Dedifferentiated amniotic fluid mesenchymal stem cell (primary cell): ENCODE data around the gene WDR70.
A peak's percentile ranks its signal among the peaks of the same experiment; 100 is the strongest.
"Not testable (repeated sequence)": the region's sequence is repeated elsewhere in the genome, so short reads cannot be mapped to it uniquely, and the experiment has no call there.

Experiments used
- DNase-seq: peaks from one replicate; pipeline ENCODE4 v3.0.0-alpha.2; 2016; ENCODE audit errors: extremely low spot score

Gene WDR70

DNA sequence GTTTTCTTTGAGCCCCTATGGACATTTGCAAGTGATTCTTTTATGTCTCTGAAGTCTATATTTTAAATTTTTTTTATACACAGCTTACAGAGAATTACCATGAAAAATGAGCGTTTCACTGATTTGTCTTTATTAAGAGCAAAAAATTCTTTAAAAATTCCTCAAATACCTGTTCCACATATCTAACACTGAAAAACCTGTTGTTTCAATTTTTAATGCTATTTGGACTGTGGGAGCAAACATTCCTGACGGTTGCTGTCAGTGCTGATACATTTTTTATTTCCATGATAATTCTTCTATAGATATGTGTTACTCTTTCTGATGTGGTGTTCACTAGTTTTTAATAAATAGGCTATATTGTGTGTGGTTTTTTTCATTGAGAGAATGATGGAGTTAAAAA lies 261.0 kb downstream of the WDR70 start:
- DNase-seq = no peak

DNA sequence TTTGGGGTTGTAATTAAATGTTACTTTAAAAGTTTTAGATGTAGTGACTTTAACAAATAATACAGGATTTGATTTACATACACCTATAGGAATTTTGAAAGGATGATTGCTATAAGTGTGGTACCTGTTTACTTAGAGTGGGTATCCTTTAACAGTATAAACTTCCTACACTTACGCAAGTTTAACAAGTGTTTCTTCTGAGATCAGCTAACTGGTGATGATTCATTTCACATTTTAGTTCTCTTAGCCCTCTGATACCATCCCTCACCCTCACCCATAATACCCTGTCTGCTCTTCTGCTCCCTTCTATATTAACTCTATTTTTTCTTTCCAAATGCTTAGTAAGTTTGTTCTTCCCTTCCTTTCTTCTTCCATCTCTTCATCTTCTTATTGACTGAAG lies 262.8 kb downstream of the WDR70 start:
- no peak for DNase-seq

DNA sequence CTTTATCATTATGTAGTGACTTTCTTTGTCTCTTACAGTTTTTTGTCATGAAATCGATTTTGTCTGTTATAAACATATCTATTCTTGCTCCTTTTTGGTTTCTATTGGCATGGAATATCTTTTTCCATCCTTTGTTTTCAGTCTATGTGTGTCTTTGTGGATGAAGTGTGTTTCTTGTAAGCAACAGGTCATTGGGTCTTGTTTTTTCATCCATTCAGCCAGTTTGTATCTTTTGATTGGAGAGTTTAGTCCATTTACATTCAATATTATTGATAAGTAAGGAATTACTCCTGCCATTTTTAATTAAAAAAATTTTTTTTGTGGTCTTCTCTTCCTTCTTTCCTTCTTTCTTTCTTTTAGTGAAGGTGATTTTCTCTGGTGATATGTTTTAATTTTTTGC lies 266.6 kb downstream of the WDR70 start:
- no peak for DNase-seq

DNA sequence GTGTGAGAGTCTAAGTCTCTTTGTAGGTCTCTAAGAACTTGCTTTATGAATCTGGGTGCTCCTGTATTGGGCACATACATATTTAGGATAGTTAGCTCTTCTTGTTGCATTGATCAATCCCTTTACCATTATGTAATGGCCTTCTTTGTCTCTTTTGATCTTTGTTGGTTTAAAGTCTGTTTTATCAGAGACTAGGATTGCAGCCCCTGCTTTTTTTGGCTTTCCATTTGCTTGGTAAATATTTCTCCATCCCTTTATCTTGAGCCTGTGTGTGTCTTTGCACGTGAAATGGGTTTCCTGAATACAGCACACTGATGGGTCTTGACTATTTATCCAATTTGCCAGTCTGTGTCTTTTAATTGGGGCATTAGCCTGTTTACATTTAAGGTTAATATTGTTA lies 275.4 kb downstream of the WDR70 start:
- DNase-seq = not testable (repeated sequence)

DNA sequence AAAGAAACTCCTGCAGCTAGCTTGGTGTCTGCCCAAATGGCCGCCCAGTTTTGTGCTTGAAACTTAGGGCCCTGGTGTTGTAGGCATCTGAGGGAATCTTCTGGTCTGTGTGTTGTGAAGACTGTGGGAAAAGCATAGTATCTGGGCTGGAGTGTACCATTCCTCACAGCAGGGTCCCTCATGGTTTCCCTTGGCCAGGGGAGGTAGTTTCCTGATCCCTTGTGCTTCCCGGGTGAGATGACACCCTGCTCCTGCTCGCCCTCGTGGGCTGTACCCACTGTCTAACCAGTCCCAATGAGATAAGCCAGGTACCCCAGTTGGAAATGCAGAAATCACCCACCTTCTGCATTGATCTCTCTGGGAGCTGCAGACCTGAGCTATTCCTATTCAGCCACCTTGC lies 277.9 kb downstream of the WDR70 start:
- DNase-seq = no peak

DNA sequence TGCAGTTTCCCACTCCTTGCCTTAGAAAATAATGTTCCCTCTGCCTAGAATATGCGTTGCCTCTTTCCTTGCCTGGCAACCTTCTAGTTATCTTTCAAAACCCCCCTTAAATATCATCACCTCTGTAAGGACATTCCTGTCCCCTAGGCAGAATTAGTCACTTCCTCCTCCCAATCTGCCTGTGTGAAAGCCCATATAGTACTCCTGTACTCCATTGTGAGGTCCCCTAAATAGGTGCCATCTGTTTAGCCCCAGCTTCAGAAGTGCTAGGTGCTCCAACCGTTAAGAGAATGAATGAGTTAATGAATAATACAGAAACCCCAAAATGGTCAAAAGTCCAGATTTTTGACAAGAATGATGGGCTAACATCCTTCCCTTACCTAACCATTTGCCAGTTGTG lies 279.3 kb downstream of the WDR70 start:
- no peak for DNase-seq

DNA sequence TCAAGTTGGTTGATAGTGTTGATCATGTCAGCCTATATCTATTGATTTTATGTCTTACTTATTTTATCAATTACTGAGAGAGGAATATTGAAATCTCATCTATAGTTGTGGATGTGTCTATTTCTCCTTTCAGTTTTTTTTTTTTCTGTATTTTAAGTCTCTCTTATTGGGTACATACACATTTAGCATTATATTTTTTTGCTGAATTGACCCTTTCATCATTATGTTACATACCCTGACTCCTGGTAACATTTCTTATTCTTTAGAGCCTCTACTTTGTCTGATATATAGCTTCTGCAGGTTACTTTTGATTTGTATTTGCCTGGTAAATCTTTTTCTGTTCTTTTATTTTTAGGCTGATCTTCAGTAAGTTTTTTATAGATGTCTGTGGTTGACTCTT lies 281.2 kb downstream of the WDR70 start:
- DNase-seq = no peak

DNA sequence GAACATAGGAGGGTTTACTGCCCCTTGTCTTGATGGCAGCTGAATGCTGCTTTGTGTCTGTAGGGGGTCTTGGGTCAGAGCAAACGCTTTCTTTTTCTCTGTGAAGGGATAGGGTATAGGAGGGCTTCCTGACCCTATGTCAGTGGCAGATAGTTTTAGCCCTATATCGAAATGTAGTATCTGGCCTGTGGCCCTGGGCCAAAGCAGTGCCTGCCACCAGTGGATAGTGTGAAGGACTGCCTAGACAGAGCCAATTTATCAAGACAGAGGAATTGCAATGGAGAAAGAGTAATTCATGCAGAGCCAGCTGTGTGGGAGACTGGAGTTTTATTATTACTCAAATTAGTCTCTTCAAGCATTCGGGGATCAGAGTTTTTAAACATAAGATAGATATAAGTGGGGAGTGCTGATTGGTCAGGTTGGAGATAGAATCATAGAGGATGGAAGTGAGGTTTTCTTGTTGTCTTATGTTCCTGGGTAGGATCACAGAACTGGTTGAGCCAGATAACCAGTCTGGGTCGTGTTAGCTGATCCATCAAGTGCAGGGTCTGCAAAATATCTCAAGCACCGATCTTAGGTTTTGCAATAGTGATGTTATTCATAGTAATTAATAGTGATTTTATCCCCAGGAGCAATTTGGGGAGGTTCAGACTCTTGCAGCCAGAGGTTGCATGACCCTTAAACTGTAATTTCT lies 282.3 kb downstream of the WDR70 start:
- no peak for DNase-seq

DNA sequence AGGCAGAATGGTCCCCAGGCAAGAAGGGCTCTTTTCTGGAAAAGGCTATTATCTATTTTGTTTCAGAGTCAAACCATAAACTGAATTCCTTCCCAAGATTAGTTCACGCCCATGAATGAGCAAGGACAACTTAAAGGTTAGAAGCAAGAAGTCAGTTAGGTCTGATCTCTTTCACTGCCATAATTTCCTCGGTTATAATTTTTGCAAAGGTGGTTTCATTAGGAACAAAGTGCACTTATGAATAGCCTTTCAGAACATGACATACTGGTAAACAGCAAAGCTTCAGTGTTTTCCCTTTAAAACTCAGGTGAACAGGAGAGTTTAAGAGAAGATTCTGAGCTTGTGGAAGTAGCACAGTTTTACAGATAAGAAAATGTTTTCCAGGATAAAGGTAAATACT lies 282.8 kb downstream of the WDR70 start:
- no peak for DNase-seq

DNA sequence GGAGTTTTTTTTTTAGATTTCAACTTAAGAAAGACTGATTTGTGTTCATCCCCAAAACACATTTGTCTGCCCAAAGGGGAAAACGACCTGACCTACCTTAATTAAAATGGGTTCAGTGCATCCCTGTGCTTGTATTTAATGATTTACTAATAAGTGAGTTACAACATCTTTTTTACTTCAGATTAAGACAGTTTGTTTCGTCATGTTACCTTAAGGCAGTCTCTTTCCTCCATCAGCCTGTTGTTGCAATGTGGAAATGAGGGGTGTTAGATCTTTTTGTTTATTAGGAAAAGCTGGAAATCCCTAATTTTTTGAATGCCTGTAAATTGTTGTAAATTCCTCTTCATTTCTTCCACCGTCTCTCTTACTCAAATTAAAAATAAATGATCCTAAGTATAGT lies 283.2 kb downstream of the WDR70 start:
- no peak for DNase-seq

DNA sequence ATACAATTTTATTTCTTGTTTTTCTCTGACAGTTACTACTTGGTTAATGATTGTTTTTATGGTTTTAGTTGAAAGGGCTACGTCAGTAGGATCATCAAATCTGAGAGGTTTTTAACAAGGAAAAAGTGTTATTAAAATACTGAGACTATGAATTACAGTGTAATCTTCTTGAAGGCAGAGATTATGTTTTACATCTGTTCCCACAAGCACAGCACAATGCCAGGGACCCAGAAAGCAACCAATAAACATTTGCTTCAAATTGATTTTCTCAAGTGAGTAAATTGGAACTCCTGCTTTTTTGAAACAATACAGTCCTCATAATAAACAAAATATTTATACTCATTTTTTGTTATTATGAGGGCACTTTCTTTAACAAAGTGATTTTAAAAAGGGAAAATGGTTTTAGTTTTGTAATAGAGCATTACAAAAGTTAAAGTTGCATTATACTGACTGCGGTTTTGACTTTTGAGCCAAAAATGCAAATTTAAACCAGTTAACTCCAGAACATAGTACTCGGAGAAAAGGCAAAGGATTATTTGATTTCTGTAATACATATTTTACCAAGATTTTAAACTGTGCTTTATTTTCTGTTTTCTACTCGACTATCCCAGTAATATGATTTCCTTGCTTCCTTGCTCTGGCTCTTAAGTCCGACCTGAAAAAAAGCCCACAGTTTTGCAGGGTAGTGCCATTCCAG lies 283.8 kb downstream of the WDR70 start:
- DNase-seq = peak; percentile 47

DNA sequence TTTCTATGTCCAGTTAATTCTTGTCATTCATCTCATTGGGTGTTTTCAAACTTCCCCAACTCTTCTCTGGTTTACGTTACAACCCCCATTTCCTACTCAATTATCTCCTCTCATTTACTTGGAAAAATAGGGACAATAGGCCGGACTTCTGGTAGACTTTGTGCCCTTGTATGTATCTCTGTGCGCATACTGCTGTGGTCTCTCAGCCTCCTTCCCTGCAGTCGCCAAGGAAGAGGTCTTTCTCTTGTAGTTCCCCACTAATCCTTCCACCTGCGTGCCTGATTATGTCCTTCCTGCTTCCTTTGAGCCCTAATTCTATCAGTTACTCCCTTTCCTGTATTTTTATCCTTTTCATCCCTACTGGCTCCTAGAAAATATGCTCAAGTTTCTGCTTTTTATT lies 284.4 kb downstream of the WDR70 start:
- DNase-seq = no peak

DNA sequence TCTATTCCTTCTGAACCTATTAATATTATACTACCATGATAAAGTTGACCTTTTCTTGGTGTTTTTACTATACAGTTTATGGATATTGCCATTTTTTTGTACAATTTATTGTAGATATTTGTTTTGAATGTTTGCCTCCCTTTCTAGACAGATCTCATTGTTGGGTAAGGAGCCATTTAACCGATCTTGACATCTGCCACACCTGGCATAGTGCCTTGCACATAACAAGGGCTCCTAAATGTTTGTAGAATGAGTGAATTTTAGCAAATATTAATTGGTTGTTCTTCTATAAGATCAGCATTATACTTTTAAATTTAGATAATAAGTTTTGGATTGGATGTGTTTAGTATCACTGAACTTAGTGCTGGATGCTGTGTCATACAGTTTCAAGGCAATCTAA lies 285.4 kb downstream of the WDR70 start:
- no peak for DNase-seq

DNA sequence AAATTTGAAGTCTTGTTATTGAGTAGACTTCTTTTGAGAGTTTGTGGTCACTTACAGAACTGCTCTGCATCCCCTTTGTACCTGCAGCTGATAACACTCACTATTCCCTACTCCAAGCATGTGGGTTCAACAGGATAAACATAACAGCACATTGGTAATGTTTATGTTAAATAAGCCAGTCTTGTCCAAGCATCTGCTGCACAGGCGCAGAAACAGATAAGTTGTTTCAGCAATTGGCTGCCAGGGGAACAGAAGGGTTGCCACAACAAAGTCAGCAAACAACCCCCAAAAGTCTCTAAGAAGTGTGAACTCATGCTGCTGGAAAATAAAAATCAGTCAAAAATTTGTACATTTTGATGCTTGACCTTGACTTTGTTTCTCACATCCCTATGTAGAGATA lies 286.2 kb downstream of the WDR70 start:
- no peak for DNase-seq

DNA sequence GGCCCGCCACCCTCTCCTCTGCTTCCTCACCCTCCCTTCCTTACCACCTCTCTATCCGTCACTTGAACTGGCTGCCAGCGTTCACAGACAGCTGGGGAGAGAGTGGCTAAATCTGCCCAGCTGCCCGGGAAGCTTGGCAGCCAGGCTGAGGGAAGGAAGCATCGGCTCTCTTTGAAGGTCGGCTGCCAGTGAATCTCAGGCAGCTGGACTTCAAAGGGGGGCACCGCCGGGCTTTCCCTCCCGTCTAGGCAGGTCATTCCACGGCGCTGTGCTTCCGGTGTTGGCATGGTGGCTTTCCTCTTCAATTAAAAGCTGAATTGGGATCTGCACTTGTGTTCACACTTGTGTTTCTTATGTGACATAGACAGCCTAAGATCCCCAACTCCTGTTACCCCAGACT lies 286.8 kb downstream of the WDR70 start:
- DNase-seq = no peak

DNA sequence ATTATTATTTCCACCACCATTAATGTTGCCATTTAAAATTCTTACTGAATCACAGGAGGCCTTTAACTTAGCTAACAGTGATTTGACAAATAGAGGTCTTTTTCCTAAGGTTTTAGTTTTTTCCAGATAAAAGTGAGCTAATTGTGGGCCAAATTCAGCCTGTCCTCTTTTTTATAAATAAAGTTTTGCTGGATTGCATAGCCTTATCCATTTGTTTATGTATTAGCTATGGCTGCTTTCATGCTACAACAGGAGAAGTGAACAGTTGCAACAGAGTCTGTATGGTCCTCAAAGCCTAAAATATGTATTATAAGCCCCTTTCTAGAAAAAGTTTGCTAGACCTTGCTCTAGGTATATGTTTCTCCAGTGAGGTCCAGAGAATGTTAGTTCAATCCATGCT lies 288.3 kb downstream of the WDR70 start:
- no peak for DNase-seq

DNA sequence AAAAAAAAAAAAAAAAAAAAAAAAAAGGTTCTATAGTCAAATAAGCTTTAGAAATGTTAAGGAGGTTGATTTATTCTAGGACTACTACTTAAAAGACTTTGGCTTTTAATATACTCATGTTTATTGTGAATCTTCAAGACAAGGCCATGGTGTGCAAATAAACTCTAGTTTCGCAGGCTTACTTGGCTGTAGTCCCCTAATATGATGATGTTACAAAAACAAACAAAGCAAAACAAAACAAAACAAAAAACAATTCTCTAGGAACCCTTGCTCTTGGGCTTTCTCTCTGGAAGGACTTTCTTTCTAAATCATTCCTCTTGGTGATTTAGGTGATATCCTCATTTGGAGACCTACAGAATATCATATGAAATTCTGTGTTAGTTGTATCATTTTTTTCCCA lies 288.7 kb downstream of the WDR70 start:
- no peak for DNase-seq

DNA sequence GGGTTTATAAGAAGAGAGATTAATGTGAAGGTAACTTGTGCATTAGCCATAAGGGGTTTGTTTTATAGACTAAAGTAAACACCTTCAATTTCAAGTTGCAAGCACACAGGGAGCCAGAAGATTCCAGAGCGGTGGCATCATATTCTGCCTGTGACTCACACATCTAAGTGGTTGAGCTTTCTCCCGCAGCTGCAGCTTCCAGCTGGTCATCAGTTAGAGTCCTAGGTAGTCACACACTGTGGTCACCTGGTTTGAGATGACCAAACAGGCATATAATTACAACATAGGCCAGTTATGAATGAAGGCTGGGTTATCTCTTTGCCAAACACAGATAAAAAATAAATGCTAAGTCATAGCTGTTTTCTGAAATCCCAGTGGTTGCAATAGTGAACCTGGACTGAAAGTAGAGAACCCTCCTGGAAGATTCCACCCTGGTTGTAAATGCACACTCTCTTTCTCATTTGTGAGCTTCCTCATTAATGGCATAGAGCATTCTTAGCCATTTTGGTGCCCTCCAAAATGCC lies 289.5 kb downstream of the WDR70 start:
- peak; percentile 92 for DNase-seq

DNA sequence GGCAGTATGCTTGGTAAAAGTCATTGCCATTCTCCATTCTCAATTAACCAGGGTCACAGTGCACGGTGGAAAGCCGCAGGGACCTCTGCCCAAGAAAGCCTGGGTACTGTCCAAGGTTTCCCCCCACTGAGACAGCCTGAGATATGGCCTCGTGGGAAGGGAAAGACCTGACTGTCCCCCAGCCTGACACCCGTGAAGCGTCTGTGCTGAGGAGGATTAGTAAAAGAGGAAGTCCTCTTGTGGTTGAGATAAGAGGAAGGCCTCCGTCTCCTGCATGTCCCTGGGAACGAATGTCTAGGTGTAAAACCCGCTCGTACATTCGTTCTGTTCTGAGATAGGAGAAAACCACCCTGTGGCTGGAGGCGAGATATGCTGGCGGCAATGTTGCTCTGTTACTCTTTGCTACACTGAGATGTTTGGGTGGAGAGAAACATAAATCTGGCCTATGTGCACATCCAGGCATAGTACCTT lies 293.0 kb downstream of the WDR70 start:
- DNase-seq = not testable (repeated sequence)

DNA sequence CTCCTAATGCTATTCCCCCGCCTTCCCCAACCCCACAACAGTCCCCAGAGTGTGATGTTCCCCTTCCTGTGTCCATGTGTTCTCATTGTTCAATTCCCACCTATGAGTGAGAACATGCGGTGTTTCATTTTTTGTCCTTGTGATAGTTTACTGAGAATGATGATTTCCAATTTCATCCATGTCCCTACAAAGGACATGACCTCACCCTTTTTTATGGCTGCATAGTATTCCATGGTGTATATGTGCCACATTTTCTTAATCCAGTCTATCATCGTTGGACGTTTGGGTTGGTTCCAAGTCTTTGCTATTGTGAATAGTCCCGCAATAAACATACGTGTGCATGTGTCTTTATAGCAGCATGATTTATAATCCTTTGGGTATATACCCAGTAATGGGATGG lies 295.2 kb downstream of the WDR70 start:
- not testable (repeated sequence) for DNase-seq

DNA sequence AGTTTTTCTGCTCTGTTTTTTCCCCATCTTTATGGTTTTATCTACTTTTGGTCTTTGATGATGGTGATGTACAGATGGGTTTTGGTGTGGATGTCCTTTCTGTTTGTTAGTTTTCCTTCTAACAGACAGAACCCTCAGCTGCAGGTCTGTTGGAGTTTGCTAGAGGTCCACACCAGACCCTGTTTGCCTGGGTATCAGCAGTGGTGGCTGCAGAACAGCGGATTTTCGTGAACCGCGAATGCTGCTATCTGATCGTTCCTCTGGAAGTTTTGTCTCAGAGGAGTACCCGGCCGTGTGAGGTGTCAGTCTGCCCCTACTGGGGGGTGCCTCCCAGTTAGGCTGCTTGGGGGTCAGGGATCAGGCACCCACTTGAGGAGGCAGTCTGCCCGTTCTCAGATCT lies 300.2 kb downstream of the WDR70 start:
- not testable (repeated sequence) for DNase-seq

DNA sequence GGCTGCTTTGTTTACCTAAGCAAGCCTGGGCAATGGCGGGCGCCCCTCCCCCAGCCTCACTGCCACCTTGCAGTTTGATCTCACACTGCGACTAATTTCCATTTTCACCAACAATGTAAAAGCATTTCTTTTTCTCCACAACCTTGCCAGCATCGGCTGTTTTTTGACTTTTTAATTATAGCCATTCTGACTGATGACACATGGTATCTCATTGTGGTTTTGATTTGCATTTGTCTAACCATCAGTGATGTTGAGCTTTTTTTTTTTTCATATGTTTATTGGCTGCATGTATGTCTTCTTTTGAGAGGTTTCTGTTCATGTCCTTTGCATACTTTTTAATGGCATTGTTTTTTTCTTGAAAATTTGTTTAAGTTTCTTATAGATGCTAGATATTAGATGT lies 300.8 kb downstream of the WDR70 start:
- not testable (repeated sequence) for DNase-seq

DNA sequence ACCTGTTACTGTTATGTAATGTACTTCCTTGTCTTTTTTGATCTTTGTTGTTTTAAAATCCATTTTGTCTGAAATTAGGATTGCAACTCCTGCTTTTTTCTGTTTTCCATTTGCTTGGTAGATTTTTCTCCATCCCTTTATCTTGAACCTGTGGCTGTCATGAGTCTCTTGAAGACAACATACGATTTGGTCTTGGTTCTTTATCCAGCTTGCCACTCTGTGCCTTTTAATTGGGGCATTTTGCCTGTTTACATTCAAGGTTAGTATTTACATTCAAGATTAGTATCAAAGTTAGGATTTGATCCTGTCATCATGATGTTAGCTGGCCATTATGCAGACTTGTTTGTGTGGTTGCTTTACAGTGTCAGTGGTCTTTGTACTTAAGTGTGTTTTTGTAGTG lies 304.0 kb downstream of the WDR70 start:
- DNase-seq = no peak
